HG03108 (cell line): Measurements from ENCODE around the gene DHTKD1.
"Not testable (repeated sequence)": the region's sequence is repeated elsewhere in the genome, so short reads cannot be mapped to it uniquely, and the experiment has no call there.

ENCODE experiments used
- ATAC-seq: cut with Tn5 transposase; IDR thresholded peaks from one replicate; pipeline ENCODE4 v1.9.1; 2021; ENCODE audit warnings: moderate library complexity; ENCODE audit not compliant: unreplicated experiment

Gene DHTKD1

DNA sequence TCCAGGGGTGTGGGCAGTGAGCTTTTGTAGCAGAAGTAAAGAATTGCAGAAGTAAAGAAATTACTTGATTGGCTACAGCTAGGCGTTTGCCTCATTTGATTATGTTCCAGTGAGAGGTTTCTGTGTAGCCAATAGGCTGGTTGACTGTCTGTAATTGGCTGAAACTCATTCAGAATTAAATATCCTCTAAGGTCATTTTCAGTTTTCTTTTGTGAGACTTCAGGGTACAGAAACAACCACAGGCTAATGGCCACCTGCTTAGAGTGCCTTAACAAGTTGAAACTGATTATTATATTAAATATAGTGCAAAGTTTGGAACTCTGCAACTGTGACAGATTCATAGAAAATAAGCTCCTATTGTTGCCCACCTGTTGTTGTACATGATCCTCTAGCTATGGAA, 71.3 kb downstream of the DHTKD1 start:
- no peak for ATAC-seq

DNA sequence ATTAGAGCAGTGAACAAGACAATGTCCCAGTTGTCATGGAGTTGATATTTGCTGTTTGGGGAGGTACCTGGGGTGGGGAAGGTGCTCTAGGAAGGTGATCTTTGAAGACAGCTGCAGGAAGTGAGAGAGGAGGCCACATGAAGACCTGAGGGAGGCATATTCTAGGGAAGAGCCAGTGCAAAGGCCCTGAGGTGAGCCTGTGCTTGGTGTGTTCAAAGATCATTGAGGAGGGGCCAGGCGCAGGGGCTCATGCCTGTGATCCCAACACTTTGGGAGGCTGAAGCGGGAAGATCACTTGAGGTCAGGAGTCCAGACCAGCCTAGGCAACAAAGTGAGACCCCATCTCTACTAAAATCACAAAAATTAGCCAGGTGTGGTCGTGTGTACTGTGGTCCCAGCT, 75.8 kb downstream of the DHTKD1 start:
- no peak for ATAC-seq

DNA sequence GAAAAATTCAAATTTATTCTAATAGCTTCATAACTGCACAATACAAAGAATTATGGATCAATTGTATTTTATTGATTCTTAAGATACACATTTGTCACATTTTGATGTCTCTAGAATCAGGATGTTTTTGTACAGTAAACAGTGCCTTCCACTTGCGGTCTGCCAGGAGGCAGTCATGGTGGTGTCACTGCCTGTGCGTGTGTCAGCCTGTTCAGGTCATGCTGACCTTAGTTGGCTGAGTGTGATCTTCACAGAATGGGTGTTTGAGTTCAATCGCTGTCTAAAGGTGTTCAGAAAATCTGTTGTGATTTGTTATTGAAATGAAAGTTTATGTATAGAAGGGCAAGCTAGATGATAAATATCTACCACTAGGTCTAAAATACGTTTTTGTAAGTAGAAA, 81.4 kb downstream of the DHTKD1 start:
- ATAC-seq: no peak

DNA sequence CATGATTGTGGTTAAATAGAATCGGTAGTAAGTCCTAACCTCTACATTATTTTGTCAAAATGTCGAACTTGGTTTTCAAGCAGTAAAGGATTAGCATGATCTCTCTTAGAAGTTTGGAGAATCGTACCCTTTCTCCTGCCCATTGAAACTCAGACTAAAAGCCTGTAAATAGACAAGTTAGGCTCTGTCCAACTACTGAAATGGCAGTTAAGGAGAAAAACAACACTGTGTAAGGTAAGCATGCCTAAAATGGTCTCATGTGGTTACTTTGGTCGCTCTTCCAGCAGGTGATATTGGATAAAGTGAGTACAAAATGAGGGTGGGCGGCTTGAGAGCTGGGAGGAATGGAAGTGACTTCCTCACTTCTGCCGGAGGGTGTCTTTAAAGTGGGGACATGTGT, 85.8 kb downstream of the DHTKD1 start:
- ATAC-seq: no peak

DNA sequence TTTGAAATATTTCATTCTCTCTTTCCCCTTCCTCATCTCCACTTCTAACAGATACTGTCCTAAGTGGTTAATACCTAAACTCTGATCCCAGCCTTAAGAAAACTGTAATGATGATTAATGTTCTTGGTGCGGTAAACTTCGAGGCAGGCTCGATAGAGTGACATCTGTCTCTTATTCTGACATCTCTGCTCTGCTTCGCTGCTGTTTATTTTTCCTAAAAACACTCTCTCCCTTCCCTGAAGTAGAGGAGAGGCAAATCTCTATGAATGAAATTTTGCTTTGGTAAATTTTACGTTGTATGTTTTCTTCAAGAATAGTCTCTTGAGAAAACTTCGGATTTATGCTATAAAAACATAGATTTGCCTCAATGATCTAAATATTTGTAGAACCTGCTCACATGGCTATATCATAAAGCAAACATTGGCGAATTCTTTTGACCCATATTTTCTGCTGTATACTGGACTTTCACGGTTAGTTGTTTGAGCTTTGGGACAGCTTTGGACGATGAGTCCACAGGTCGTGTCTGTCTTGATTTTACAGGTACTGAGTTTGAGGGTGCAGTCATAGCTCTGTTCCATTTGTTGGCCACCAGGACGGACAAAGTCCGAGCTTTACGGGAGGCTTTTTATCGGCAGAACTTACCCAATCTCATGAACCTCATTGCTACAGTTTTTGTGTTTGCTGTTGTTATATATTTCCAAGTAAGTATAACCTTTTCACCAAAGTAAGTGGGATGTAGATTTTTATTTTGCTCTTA, 87.8 kb downstream of the DHTKD1 start:
- ATAC-seq: no peak

DNA sequence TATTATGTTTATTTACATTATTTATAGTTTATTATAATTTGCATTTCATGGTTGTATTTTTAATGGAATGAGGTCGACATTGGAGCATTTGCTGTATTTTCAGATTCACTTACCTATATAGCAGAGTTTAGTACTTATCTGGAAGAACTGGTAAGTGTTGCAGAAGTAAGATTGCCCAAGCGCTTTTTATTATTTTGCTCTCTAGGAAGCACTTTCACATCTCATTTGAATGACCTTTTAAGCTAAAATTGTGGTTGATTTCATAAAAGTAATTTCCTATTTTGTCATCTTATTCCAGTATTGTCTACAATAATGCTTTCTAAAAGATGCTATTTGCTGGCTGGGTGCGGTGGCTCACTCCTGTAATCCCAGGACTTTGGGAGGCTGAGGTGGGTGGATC, 89.4 kb downstream of the DHTKD1 start:
- no peak for ATAC-seq

DNA sequence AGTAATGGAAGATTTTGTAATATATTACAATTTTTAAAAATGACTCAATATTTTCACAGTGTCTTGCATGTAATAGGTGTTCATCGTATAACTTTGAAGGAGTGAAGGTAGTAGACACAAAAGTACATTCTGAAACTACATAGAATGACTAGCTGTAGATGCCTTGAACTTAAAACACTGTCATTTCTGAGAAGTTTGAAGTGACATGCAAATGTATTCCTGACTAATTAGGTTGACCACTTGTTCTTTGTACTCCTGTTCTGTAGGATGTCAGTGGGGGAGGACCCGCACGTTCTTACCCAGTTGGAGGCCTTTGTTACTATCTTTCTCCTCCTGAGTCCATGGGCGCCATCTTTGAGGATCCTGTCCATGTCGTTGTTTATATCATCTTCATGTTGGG, 91.9 kb downstream of the DHTKD1 start:
- ATAC-seq: no peak

DNA sequence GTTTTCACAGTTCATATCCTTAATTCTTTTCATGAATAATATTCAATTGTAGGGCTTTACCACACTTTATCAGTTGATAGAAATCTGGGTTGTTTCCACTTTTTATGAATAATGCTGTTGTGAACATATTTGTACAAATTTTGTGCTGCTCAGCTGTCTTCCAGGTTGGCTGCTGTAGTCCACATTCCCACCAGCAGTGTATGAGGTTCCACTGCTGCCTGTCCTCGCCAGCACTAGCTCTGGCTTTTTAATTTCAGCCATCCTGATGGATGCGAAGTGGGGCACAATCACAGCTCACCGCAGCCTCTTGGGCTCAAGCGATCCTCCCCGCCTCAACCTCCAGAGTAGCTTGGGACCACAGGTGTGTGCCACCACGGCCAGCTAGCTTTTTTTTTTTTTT, 94.2 kb downstream of the DHTKD1 start:
- ATAC-seq: no peak

DNA sequence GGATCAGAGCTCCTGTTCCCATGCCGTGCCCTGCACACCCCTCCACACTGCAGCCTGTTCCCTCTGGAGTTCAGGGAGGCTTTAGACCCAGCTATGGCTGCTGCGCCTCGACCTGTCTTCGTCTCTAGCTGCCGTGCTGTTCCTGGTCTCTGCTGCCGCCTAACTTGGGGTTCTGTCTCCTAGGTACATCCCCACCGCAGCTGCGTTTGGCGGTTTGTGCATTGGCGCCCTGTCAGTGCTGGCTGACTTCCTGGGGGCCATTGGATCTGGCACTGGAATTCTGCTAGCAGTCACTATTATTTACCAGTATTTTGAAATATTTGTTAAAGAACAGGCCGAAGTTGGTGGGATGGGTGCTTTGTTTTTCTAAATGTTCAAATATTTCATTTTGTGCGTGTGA, 95.3 kb downstream of the DHTKD1 start:
- no peak for ATAC-seq

DNA sequence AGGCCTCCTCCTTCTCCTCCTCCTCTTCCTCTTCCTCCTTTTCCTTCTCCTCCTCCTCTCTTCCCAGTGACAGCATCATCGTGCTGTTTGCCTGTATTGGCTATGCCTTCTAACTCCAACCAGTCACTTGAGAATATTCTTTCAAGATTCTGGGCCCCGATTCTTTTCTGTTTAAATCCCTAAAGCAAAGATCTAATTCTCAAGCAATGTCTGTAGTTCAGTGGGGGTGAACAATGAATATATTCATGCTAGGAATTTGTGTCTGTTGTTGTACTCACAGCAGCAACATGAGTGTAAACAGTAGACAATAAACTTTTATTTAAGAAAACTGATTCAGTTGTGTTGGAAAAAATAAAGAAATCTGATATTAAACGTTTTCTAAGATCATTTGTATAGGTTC, 96.3 kb downstream of the DHTKD1 start:
- no peak for ATAC-seq

DNA sequence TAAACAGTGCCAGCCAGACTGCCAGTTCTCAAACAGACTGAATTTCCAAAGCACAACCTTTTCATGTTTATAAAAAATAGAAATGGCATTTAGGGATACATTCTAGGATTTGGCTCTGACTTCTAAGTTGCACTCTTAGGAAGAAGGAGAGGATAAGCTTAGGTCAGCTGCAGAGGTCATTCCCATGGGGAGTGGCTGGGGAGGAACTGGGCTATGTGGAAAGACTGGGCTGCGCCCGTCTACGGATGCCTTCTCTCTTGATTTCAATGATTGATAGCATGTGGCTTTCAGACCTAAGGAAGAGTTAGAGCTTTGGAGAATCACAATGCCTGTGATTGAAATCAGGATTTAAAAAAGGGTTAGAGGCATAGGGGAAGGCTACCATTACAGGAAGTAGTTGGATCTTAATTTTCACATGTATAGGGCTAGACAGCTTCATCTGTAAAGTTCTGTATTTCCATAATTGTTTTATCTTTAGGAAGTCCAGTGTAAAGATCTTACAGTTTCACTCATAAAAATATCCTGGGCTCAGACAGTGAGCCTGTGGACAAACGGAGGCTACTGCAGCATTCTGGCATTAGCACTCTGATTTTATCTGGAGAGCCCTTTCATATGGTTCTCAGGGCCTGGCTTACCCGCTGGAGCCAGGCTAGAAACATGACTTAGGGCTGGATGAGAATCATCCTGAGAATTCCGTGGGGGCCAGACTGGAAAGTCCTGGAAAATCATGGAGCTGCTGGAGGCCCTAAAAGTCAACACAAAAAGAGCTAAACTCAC, 97.4 kb downstream of the DHTKD1 start:
- no peak for ATAC-seq

DNA sequence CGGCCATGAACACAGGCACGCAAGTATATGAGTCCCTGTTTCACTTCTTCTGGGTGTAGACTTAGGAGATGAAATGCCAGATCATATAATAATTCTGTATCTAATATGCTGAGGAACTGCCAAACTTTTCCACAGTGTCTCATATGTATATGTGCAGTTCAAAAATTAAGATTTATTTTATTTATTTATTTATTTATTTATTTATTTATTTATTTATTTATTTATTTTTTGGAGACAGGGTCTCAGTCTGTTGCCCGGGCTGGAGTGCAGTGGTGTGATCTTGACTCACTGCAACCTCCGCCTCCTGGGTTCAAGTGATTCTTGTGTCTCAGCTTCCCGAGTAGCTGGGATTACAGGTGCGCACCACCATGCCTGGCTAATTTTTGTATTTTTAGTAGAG, 102.8 kb downstream of the DHTKD1 start:
- ATAC-seq: not testable (repeated sequence)
